ENCODE measurements around the gene DRD1.

- no peak for TF ChIP-seq EZH2phosphoT487 (IDR thresholded peaks at IDR 0.05; ENCODE audit: borderline replicate concordance, low read depth)
- TF ChIP-seq CHD2 (IDR thresholded peaks at IDR 0.05; ENCODE audit: low read length, partially characterized antibody), result no peak
Observed at GRCh38 chr5:175465282-175465681, 21.3 kb upstream of the DRD1 start.

Data from SK-N-SH (cell line).